Measurements from ENCODE around the gene CACTIN. TPM values are rescaled to one million over a fixed set of nuclear protein-coding genes. Genes with fewer than 3 reads are reported as not detected.

CACTIN gene
- total RNA-seq, 1 experiment from 2014 or later, result 33.2 TPM

- ATAC-seq, result no peak
- no peaks in the 10 kb centered on the region for H3K9me2 ChIP-seq (ENCODE audit: insufficient read depth)
- H3K36me3 ChIP-seq (ENCODE audit: control insufficient read depth in 1 of 2, insufficient read depth in 2 of 2, low read length in 2 of 2), result no peaks in the 10 kb centered on the region
- ChIA-PET POLR2A (no interaction called here), CTCF (no interaction called here), RAD21 (ENCODE audit: low non-redundant PET in 1 of 2, low total read pairs in 2 of 2, uncharacterized antibody in 2 of 2, unreplicated experiment in 2 of 2) (no interaction called here)
- H3K4me1 ChIP-seq (ENCODE audit: control insufficient read depth in 1 of 2, insufficient read depth in 2 of 2, low read length in 2 of 2), result peaks cover 0 to 5% of the 10 kb centered on the region in 2 experiments; a peak in 1 of 4 replicates
- H3K27me3 ChIP-seq (ENCODE audit: insufficient read depth, low read length), result no peaks in the 10 kb centered on the region
- intact Hi-C loops (cut with micrococcal nuclease), result no loop called here
- H4K20me1 ChIP-seq (ENCODE audit: insufficient read depth), result no peaks in the 10 kb centered on the region
- TF ChIP-seq CTCF (IDR thresholded peaks at IDR 0.05 in 2 of 3, conservative IDR thresholded peaks at IDR 0.05 in 1 of 3; ENCODE audit: borderline replicate concordance in 1 of 3, insufficient read depth in 1 of 3, low read depth in 2 of 3, low read length in 2 of 3), result no peak
- TF ChIP-seq ELF1 (IDR thresholded peaks at IDR 0.05; ENCODE audit: borderline replicate concordance, low read depth), result no peak
- TF ChIP-seq REST (IDR thresholded peaks at IDR 0.05; ENCODE audit: low read depth), result no peak
- no peak for TF ChIP-seq SIN3A (IDR thresholded peaks at IDR 0.05; ENCODE audit: low read depth)
- no peak for TF ChIP-seq ZBTB33 (IDR thresholded peaks at IDR 0.05; ENCODE audit: extremely low read depth, insufficient replicate concordance, low read length)
- TF ChIP-seq RAD21 (IDR thresholded peaks at IDR 0.05; ENCODE audit: low read depth), result no peak
- TF ChIP-seq SRF (IDR thresholded peaks at IDR 0.05; ENCODE audit: low read depth), result no peak
- TF ChIP-seq SP1 (IDR thresholded peaks at IDR 0.05; ENCODE audit: low read depth), result no peak
- no peak for TF ChIP-seq FOSL1 (IDR thresholded peaks at IDR 0.05; ENCODE audit: low read depth)
- no peak for TF ChIP-seq ZNF274 (IDR thresholded peaks at IDR 0.05; ENCODE audit: low read depth, low read length)
- no peak for TF ChIP-seq CBX3 (IDR thresholded peaks at IDR 0.05; ENCODE audit: low read depth)
- TF ChIP-seq EZH2 (IDR thresholded peaks at IDR 0.05), result no peak
- no peak for TF ChIP-seq ATF3 (IDR thresholded peaks at IDR 0.05)
- BruUV-seq (replicated peaks), result no TSS peak
- H3K27ac ChIP-seq (ENCODE audit: low read depth, low read length), result no peak overlapping the region
- no peak overlapping the region for H3K4me2 ChIP-seq (ENCODE audit: low read length)
- no peaks in the 10 kb centered on the region for H3K9me3 ChIP-seq (ENCODE audit: control insufficient read depth in 1 of 2, insufficient read depth in 1 of 2, low read depth in 1 of 2, low read length in 2 of 2)
- H3K9ac ChIP-seq (ENCODE audit: low read length), result no peak overlapping the region
- no peak for DNase-seq (ENCODE audit: low read depth, low spot score)
- no peaks in the 10 kb centered on the region for H3K79me2 ChIP-seq (ENCODE audit: insufficient read depth, low read length)
- no peak overlapping the region for H2AFZ ChIP-seq (ENCODE audit: low read depth, low read length, poor library complexity, severe bottlenecking)
- H3K4me3 ChIP-seq (replicated peaks in 1 of 2; ENCODE audit: low read depth in 1 of 2, low read length in 2 of 2), result no peak overlapping the region
Measured at GRCh38 chr19:3589949-3590348, 36.6 kb downstream of the CACTIN start.
